Bronchial epithelial cell (primary cell): ENCODE data around the gene ZNF618. TPM values are rescaled to one million over a fixed set of nuclear protein-coding genes. Genes with fewer than 3 reads are reported as not detected.

ENCODE experiments used
- DNase-seq: peaks from one replicate; pipeline ENCODE4 v3.0.0-alpha.2; 2010; ENCODE audit warnings: low read depth
- FAIRE-seq: peaks from 2 replicates; lab custom pipeline; 2011; peaks lifted over from hg19 to GRCh38; lab: Jason Lieb, UNC
- H3K27me3 ChIP-seq: 2 replicates; pipeline ENCODE4 v1.5.1; 2011; ENCODE audit warnings: low read length; ENCODE audit not compliant: control insufficient read depth, insufficient read depth
- H3K36me3 ChIP-seq: 2 replicates; pipeline ENCODE4 v1.5.1; 2011; ENCODE audit warnings: low read length; ENCODE audit not compliant: control insufficient read depth, insufficient read depth
- H3K4me3 ChIP-seq: 2 replicates; pipeline ENCODE4 v1.5.1; 2011; ENCODE audit warnings: mild to moderate bottlenecking, low read depth, low read length, control low read depth
- total RNA-seq: library from RNA; depleted of rRNA; stranded (reverse); fragments of >200 nt; gene quantifications from 2 replicates; pipeline ENCODE4 v1.2.1, GENCODE V29; 2014
- TF ChIP-seq, protein P1 (sequence below): IDR thresholded peaks from 2 replicates; pipeline ENCODE4 v1.5.1; 2011; ENCODE audit warnings: mild to moderate bottlenecking, moderate library complexity, low read length, control low read depth, inconsistent platforms; ENCODE audit not compliant: insufficient read depth, severe bottlenecking

ZNF618 gene
- total RNA-seq, 1 donor from 2014 or later, result 1.6 TPM

DNA sequence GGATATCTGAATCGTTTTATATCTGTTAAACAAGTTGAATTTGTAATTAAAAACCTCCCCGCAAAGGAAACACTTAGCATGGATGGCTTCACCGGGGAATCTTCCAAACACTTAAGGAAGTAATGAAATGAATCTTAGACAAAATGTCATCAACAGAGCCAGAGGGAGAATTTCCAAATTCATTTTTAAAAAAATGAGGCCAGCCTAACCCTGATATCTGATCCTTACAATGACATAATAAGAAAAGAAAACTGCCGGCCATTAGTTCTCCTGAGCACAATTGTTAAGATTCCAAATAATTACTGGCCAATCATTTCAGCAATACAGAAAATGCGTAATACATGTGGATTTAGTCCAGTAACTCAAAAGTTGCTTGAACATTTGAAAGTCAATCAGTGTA lies 229.1 kb downstream of the ZNF618 start:
- no peak overlapping the region for H3K4me3 ChIP-seq
- no peaks in the 10 kb centered on the region for H3K27me3 ChIP-seq
- H3K36me3 ChIP-seq, result no peaks in the 10 kb centered on the region
- DNase-seq (no peak), FAIRE-seq (no peak)
- TF ChIP-seq, protein P1, sequence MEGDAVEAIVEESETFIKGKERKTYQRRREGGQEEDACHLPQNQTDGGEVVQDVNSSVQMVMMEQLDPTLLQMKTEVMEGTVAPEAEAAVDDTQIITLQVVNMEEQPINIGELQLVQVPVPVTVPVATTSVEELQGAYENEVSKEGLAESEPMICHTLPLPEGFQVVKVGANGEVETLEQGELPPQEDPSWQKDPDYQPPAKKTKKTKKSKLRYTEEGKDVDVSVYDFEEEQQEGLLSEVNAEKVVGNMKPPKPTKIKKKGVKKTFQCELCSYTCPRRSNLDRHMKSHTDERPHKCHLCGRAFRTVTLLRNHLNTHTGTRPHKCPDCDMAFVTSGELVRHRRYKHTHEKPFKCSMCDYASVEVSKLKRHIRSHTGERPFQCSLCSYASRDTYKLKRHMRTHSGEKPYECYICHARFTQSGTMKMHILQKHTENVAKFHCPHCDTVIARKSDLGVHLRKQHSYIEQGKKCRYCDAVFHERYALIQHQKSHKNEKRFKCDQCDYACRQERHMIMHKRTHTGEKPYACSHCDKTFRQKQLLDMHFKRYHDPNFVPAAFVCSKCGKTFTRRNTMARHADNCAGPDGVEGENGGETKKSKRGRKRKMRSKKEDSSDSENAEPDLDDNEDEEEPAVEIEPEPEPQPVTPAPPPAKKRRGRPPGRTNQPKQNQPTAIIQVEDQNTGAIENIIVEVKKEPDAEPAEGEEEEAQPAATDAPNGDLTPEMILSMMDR, result no peak

Other genes with a start within 250 kb of the ZNF618 start
- not detected in 2 replicates for gene AMBP, start 202.0 kb downstream of the ZNF618 start, total RNA-seq
- 0.26 TPM in 1 of 2 replicates, not detected in the other for gene KIF12, start 223.0 kb downstream of the ZNF618 start, total RNA-seq